Measurements from ENCODE around the gene IGHMBP2. TPM values are rescaled to one million over a fixed set of nuclear protein-coding genes. Genes with fewer than 3 reads are reported as not detected.

IGHMBP2 gene
- total and polyA plus RNA-seq, 2 of the 8 experiments (the other 6 are each of a cell fraction or from before 2014, with no cell fraction given) = 8.4 to 17.6 TPM

DNA sequence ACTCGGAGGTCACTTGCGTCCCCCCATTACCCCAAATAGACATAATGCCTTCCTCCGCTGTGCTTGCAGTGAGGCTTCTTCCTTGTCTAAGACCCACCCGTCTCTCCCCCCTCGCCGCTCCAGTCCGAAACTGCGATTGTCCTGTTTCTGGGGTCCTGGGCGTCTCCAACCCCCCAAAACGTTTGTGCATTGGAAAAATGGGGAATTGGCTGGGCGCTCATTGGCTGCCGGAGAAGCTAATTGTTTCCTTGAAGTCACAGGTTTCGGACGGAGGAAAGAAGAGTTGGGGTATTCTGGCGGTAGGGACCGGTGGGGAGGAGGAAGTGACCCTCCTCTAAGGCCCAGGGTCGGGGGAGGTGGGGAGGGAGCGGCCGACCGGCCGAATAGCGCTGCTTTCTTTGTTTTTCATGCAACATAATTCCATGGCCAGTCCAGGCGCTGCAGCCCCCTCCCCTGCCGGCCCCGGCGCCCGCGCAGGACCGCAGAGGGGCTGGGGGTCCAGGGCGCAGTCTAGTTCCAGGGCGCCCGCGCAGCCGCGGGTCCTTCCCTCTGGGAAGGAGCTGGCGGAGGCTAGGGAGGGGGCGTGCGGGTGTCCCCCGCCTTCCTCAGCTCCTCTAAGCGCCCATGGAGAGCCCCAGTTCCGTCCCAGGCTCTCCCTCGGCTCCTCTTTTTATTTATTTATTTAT is 49.3 kb upstream of the IGHMBP2 start:
- no peak overlapping the region for H3K4ac ChIP-seq (replicated peaks; ENCODE audit: insufficient read length, low read depth, low read length)
- no peak overlapping the region for H3K27ac ChIP-seq (ENCODE audit: low read depth, low read length)
- peaks cover 0 to 6% (median 1%) of the 10 kb centered on the region in 4 experiments; a peak in 3 of 7 replicates for H3K4me1 ChIP-seq (replicated peaks in 1 of 4; ENCODE audit: control insufficient read depth in 3 of 4, insufficient read depth in 4 of 4, low read length in 3 of 4)
- H2AFZ ChIP-seq (ENCODE audit: low read length) = peak overlapping the region; percentile 60; the same call in 1 of the 2 replicates
- H2BK5ac ChIP-seq (ENCODE audit: low read depth, low read length) = no peak overlapping the region
- H3K79me2 ChIP-seq (ENCODE audit: control insufficient read depth in 1 of 2, insufficient read depth in 2 of 2, low read length in 2 of 2) = no peaks in the 10 kb centered on the region
- H4K91ac ChIP-seq (replicated peaks; ENCODE audit: insufficient read length, low read length) = peak overlapping the region; percentile 22
- no peaks in the 10 kb centered on the region for H3K36me3 ChIP-seq (ENCODE audit: control insufficient read depth in 2 of 4, insufficient read depth in 4 of 4, low read length in 3 of 4)
- no peak overlapping the region; the same call in none of the 2 replicates for H3K18ac ChIP-seq (ENCODE audit: extremely low read depth, low read length)
- no peak overlapping the region for H3K9ac ChIP-seq (replicated peaks in 1 of 4; ENCODE audit: extremely low read depth in 1 of 4, low read depth in 3 of 4, low read length in 3 of 4)
- H2AK5ac ChIP-seq (ENCODE audit: low read depth, low read length) = no peak overlapping the region
- no peak overlapping the region for H3K23ac ChIP-seq (ENCODE audit: insufficient read length)
- H3K27me3 ChIP-seq (replicated peaks in 1 of 4; ENCODE audit: control insufficient read depth in 3 of 4, extremely low read depth in 1 of 4, insufficient read depth in 3 of 4, low read length in 3 of 4) = peaks cover 5 to 27% (median 14%) of the 10 kb centered on the region in 4 experiments; a peak in 6 of 7 replicates
- H2BK12ac ChIP-seq (ENCODE audit: low read depth, low read length) = no peak overlapping the region
- H3K14ac ChIP-seq (ENCODE audit: insufficient read length) = no peak overlapping the region
- peak overlapping the region; percentile 36; the same call in 1 of the 2 replicates for H2BK15ac ChIP-seq (ENCODE audit: low read length)
- DNase-seq (ENCODE audit: low read depth in 1 of 2, low spot score in 2 of 2) = peak in 1 of 2 experiments; percentile 60
- H2BK20ac ChIP-seq (ENCODE audit: low read length) = 0 out of 2 replicates have a peak overlapping the region, but pooled peaks have one; percentile 48
- no peak overlapping the region for H4K5ac ChIP-seq (ENCODE audit: insufficient read length, low read depth, low read length)
- no peak for FAIRE-seq
- H3K56ac ChIP-seq (replicated peaks; ENCODE audit: insufficient read length, low read depth, low read length) = no peak overlapping the region
- no peaks in the 10 kb centered on the region for H4K20me1 ChIP-seq (replicated peaks in 1 of 2; ENCODE audit: control insufficient read depth in 1 of 2, insufficient read depth in 2 of 2, low read length in 2 of 2)
- 11% methylated on average over 42 of the region's 42 CpGs; no CpG with 5 or more reads in 1 of the 2 experiments for WGBS, 2 experiments (ENCODE audit: extremely low coverage in 1 of 2, insufficient coverage in 1 of 2, insufficient read length in 1 of 2, insufficient replicate concordance in 2 of 2, low coverage in 1 of 2, low lambda C conversion rate in 2 of 2, missing lambda C conversion rate in 1 of 2)
- ChIA-PET CTCF (ENCODE audit: partially characterized antibody) (interaction anchor here (0.7 to 2.3 kb wide), 2 partner anchors 11 to 1203 kb away, joined by 3 to 11 read pairs; no protein-coding TSS in a partner anchor), POLR2A (ENCODE audit: partially characterized antibody) (interaction anchor here (0.6 to 3.2 kb wide), 6 partner anchors 10 to 732 kb away, joined by 3 to 10 read pairs (median 3); partner anchors contain the start of gene CPT1A)
- H3K9me3 ChIP-seq (ENCODE audit: insufficient read depth in 2 of 2, low read depth in 1 of 2, low read length in 1 of 2) = no peaks in the 10 kb centered on the region
- H3K4me2 ChIP-seq (ENCODE audit: insufficient read depth in 1 of 2, low read depth in 2 of 2, low read length in 2 of 2) = peak overlapping the region; percentile 78 to 81
- no peak overlapping the region for H2BK120ac ChIP-seq (replicated peaks; ENCODE audit: low read depth, low read length)
- peaks cover 11% of the 10 kb centered on the region; the same call in 1 of the 2 replicates for H3K23me2 ChIP-seq (ENCODE audit: low read depth, low read length)
- no peak overlapping the region for H4K8ac ChIP-seq (ENCODE audit: extremely low read depth, insufficient read depth, low read length)
- H3K79me1 ChIP-seq (ENCODE audit: low read depth, low read length) = no peaks in the 10 kb centered on the region
- peak overlapping the region; percentile 59 to 84 (median 70) for H3K4me3 ChIP-seq (ENCODE audit: extremely low read depth in 1 of 4, insufficient read depth in 2 of 4, low read depth in 3 of 4, low read length in 4 of 4)
- no peak for TF ChIP-seq RAD21 (IDR thresholded peaks at IDR 0.05 in 1 of 2, conservative IDR thresholded peaks at IDR 0.05 in 1 of 2; ENCODE audit: low read depth in 2 of 2, low read length in 2 of 2)
- peak; percentile 61 for TF ChIP-seq EZH2 (IDR thresholded peaks at IDR 0.05; ENCODE audit: low read depth, low read length, severe bottlenecking)
- TF ChIP-seq EP300 (IDR thresholded peaks at IDR 0.05; ENCODE audit: borderline replicate concordance in 1 of 2, low read depth in 2 of 2, low read length in 2 of 2) = no peak
- TF ChIP-seq KDM5A (IDR thresholded peaks at IDR 0.05; ENCODE audit: low read length) = no peak
- no peak for TF ChIP-seq FOSL1 (IDR thresholded peaks at IDR 0.05; ENCODE audit: insufficient read depth, low read depth, low read length)
- no peak for TF ChIP-seq BRCA1 (IDR thresholded peaks at IDR 0.05; ENCODE audit: low read depth, low read length)

Measured in H1 (cell line).